HG03280 (cell line): ENCODE results near the gene SOS2.
A peak's percentile ranks its signal among the peaks of the same experiment; 100 is the strongest.

ENCODE experiments used
- ATAC-seq: cut with Tn5 transposase; IDR thresholded peaks from one replicate; pipeline ENCODE4 v1.9.1; 2021; ENCODE audit warnings: mild to moderate bottlenecking, moderate library complexity; ENCODE audit not compliant: unreplicated experiment

SOS2 gene

GRCh38 chr14:50231475-50232275 lies at the start of gene SOS2:
Gene SOS2, minus strand, starts transcription at chr14:50231578. Its CDS starts 295 bp downstream, at chr14:50231283.
- peak; percentile 84 for ATAC-seq

DNA sequence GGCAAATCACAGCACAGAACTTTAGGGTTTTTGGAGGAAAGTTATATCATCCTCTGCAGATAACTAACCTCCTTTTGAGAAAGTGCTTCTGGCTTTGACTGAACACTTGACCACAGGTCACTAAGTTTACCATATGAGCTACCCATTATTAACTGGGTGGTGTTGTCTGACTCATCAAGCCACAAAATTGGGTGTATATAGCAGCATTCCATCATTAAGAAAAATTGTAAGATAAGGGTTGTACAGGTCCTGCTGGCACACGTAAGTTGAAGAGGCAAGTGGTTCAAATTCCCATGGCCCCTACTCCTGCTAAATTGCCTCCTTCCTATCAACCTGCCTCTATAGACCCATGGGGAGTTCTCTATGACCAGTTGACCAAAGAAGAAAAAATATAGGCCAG lies 41.1 kb upstream of the SOS2 start:
- ATAC-seq = no peak

GRCh38 chr14:50270932-50271331 lies 39.6 kb upstream of the SOS2 start:
- ATAC-seq = no peak

GRCh38 chr14:50265029-50265428 lies 33.7 kb upstream of the SOS2 start:
- no peak for ATAC-seq

GRCh38 chr14:50263321-50263720 lies 31.9 kb upstream of the SOS2 start:
- no peak for ATAC-seq

DNA sequence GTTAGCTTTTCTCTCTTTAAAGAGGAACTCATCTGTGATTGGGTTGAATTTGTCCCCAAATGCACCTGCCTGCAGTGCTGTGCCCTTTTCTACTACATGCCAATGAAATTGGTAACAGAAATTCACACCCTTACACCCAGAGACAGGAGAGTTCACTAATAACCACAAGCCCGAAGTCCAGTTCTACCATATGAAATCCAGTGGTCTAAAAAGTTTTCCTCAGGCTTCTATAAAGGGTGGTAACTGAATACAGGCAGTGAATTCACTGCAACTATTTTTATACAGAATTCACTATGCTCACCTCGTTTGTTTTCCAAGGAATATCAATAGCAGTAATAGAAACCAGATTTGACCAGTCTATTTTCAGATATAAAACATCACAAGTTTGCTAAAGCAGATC lies 31.5 kb upstream of the SOS2 start:
- ATAC-seq = no peak

DNA sequence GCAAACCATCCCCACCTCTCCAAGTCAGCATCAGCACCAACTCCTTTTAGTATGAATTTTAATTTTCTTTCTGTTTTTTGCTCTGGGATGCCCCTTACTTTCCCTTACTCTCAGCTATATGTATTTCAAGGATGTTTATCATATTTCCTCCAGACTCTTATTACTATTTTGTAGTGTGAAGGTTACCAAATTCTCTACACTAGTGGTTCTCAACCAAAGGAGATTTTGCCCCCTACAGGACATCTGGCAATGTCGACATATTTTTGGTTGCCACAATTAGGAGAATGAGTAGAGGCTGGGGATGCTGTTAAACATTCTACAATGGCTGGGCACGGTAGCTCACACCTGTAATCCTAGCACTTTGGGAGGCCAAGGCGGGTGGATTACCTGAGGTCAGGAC lies 29.1 kb upstream of the SOS2 start:
- no peak for ATAC-seq

DNA sequence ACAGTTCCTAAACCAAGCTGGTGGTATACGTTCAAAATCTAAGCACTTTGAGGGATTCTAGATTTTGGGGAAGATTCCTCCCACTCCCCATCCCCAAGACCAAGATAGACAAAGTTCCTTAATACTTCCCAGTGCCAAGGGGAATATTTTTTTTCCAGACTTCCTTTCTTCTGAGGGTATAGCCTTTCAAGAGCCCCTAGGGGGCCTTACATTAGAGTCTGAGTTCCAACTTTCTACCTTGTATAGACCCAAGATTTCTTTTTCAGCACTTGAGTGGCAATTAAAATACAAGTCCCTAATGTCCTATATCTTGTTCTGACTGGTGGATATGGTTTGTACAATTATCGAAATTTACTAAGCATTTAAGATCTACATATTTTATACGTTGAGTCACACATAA lies 28.7 kb upstream of the SOS2 start:
- ATAC-seq = no peak

GRCh38 chr14:50257732-50258131 lies 26.4 kb upstream of the SOS2 start:
- ATAC-seq = no peak

- ATAC-seq = no peak
These were observed 22.9 kb upstream of the SOS2 start for GRCh38 chr14:50254248-50254647.

- no peak for ATAC-seq
These were observed 17.9 kb upstream of the SOS2 start for GRCh38 chr14:50249136-50249775.

GRCh38 chr14:50247245-50247644 lies 15.9 kb upstream of the SOS2 start:
- no peak for ATAC-seq

DNA sequence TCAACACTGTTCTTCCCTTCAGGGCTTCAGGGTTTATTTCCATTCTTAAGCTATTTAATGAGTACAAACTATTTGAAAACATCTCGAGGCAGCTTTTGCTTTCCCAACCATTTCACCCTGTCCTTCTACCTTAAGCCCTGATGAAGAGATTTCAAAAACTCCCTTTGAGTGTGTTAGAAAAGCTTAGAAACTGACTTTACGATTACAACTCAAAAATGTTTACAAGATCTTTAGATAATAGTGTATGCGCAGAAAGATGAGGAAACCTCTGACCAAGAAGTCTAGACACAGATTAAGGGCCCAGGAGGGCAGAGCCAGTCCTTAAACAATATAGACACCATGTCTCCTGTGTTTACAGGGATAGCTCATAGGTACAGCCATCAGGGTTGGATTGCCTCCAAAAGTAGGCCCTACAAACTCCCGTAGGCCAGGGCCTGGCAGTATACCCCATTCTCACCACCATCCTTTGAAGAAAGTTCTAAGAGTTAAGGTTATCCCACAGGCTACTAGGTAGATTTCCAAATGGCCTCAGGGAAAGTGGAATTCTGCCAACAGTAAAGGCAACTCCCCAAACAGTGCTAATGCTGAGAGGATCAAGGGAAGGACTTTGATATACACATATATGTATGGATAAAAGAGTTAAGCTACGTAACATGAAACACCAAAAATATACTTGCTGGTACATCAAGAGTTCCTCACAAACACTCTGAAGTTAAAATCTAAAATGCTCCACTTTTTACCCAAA lies 11.4 kb upstream of the SOS2 start:
- ATAC-seq = no peak

DNA sequence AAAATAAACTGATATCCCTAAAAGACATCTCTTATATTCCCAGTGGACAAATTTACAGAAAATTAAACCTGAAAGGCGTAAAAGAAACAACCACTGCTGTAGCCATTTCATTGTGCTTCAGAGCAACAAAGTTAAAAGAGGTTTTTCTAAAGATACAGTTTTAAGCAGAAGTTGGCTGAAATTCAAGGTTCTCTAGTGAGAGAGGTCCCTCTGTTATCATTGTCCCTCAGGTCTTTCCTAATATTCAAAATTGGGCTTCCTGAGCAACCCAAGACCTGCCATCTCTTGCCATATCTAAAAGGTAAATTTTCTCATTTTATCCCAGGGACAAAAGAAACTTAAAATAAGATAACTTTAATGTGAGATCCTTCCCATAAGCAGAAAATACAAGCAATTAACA lies 10.7 kb upstream of the SOS2 start:
- no peak for ATAC-seq

GRCh38 chr14:50237427-50237826 lies 6.0 kb upstream of the SOS2 start:
- no peak for ATAC-seq

- ATAC-seq = no peak
These were observed 2.5 kb upstream of the SOS2 start for GRCh38 chr14:50233951-50234250.

- ATAC-seq = no peak
These were observed 2.0 kb upstream of the SOS2 start for GRCh38 chr14:50233166-50233950.

DNA sequence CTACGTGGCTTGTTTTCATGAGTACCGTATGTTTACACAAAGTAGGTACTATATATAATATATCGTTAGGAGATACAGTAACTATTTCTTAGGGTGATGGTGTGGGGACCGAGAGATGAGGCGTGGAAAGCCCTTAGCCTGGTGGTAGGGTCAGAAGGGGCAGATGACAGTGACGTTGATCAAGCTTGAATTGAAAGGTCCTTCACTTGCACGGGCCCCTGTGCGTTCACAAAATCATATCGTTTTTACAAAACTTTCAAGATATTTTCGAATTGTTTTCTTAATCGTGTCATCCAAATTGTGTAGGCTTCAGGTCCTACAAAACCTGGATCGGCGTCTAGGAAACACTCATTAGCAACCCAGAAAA lies 881 bp upstream of the SOS2 start:
- ATAC-seq = no peak

DNA sequence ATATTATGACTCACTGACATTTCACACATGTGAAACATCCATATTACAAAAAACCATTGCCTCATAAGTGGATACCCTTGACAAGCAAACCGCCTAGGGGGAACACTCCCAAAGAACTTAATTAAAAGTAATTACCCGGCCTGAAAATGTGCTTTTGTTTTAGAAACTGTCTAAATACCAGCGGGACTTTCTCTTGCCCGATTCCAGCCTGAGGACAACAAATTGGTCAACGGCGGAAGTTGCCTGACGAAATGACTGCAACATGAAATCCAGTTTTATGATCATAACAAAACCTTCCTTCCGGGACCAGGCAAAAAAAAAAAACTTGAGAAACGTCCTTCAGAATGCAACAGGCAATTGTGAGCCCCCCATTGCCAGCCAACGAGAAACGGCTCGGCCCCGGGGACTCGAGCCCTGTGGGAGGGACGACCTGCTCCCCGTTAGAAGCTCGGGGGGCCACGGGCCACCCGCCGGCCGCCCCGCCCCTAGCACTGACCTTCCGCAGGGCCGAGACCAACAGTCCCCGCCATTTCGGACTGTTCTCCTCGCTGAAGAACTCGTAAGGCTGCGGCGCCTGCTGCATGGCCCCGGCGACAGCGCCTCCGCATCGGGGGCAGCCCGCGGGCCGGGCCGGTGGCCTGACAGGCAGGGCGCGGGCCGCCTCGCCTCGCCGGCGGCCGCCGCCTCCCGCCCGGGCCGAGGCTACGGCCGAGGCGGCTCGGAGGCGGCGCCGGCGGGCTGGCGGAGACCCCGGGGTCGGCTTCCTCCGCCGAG lies 490 bp downstream of the SOS2 start:
- ATAC-seq = peak; percentile 36

GRCh38 chr14:50230401-50230700 lies 1.0 kb downstream of the SOS2 start:
- ATAC-seq = no peak

DNA sequence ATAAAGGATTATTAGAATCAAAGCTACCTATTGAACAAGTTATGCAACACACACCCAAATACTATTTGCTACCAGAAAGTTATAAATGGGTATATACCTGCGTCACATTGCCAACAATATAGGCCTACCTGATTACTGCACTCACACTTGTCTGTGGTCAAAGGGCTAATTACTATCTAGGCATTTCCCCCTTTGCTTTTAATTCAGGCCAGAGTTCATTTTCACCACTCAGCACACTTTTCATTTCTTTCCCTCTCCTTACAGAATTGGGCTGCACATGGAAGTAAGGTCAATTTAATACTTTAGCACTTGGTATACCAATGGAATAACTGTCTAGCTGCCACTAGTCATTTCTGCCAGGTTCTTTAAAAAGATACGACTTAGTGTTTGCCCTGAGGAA lies 1.7 kb downstream of the SOS2 start:
- no peak for ATAC-seq
